Urinary bladder (tissue), 4 donors: Measurements from ENCODE around the gene FAM193A. TPM values are rescaled to one million over a fixed set of nuclear protein-coding genes. Genes with fewer than 3 reads are reported as not detected.
"Not testable (repeated sequence)": the region's sequence is repeated elsewhere in the genome, so short reads cannot be mapped to it uniquely, and the experiment has no call there.

Experiments
- DNase-seq: peaks from one replicate; pipeline ENCODE4 v3.0.0-alpha.2; 2015; ENCODE audit errors: extremely low spot score
- H3K27ac ChIP-seq: one replicate; pipeline ENCODE4 v1.5.1; 2013; ENCODE audit warnings: low read depth, mild to moderate bottlenecking, moderate library complexity
- H3K36me3 ChIP-seq: one replicate; pipeline ENCODE4 v1.6.1; 2013; ENCODE audit warnings: mild to moderate bottlenecking, moderate library complexity; ENCODE audit not compliant: insufficient read depth
- H3K4me1 ChIP-seq: one replicate; pipeline ENCODE4 v1.6.1; 2013; ENCODE audit warnings: mild to moderate bottlenecking, moderate library complexity; ENCODE audit not compliant: insufficient read depth
- H3K4me3 ChIP-seq: one replicate; pipeline ENCODE4 v1.5.1; 2013; ENCODE audit warnings: low read depth, low read length
- WGBS: extraction: QIAGEN DNeasy Blood & Tissue Kit; methylation state at CpG from one replicate; pipeline ENCODE4 v1.1.7; 2013; 5-methylcytosine and 5-hydroxymethylcytosine counted together
- polyA plus RNA-seq: library from polyadenylated mRNA; stranded (reverse); fragments of 200-250 nt; gene quantifications from one replicate; pipeline ENCODE4 v1.2.3, GENCODE V29; 2013
- total RNA-seq: library from RNA; depleted of rRNA; stranded (reverse); fragments of >200 nt; gene quantifications from one replicate; pipeline ENCODE4 v1.2.3, GENCODE V29; 2014
- donor health status: healthy with polysubstance abuse.
- donor health status: healthy.

FAM193A gene
- total and polyA plus RNA-seq, 2 donors = 16.2 to 18.7 TPM

GRCh38 chr4:2621419-2621818 is 85.0 kb downstream of the FAM193A start:
- Histone ChIP-seq H3K36me3 (no peaks in the 10 kb centered on the region), H3K4me3 (no peak overlapping the region), H3K4me1 (no peaks in the 10 kb centered on the region), H3K27ac (no peak overlapping the region)
- DNase-seq = no peak
- WGBS = 93% methylated on average over 7 of the region's 7 CpGs

GRCh38 chr4:2623442-2623841 is 87.0 kb downstream of the FAM193A start:
- H3K4me3 ChIP-seq = no peak overlapping the region
- H3K27ac ChIP-seq = no peak overlapping the region
- no peaks in the 10 kb centered on the region for H3K4me1 ChIP-seq
- H3K36me3 ChIP-seq = no peaks in the 10 kb centered on the region
- DNase-seq = no peak
- 88% methylated on average over 6 of the region's 6 CpGs for WGBS

GRCh38 chr4:2624782-2625530 is 88.5 kb downstream of the FAM193A start:
- WGBS = 54% methylated on average over 22 of the region's 22 CpGs
- Histone ChIP-seq H3K4me3 (no peak overlapping the region), H3K4me1 (no peaks in the 10 kb centered on the region), H3K27ac (no peak overlapping the region), H3K36me3 (no peaks in the 10 kb centered on the region)
- DNase-seq = peak; percentile 10

GRCh38 chr4:2626231-2626630 is 89.8 kb downstream of the FAM193A start:
- no peaks in the 10 kb centered on the region for H3K4me1 ChIP-seq

GRCh38 chr4:2630556-2631273 is 94.3 kb downstream of the FAM193A start:
- no peaks in the 10 kb centered on the region for H3K4me1 ChIP-seq
- no peak overlapping the region for H3K27ac ChIP-seq
- peak; percentile 29 for DNase-seq
- H3K36me3 ChIP-seq = peaks cover 7% of the 10 kb centered on the region
- 91% methylated on average over 24 of the region's 24 CpGs for WGBS
- no peak overlapping the region for H3K4me3 ChIP-seq

More at GRCh38 chr4:2626231-2626630, 89.8 kb downstream of the FAM193A start:
- H3K27ac ChIP-seq = no peak overlapping the region
- peaks cover 3% of the 10 kb centered on the region for H3K36me3 ChIP-seq
- DNase-seq = no peak
- H3K4me3 ChIP-seq = no peak overlapping the region
- WGBS = 92% methylated on average over 10 of the region's 10 CpGs

GRCh38 chr4:2634014-2634413 is 97.6 kb downstream of the FAM193A start:
- no peak for DNase-seq
- H3K36me3 ChIP-seq = peaks cover 7% of the 10 kb centered on the region

GRCh38 chr4:2636331-2636730 is 99.9 kb downstream of the FAM193A start:
- Histone ChIP-seq H3K36me3 (peaks cover 6% of the 10 kb centered on the region), H3K27ac (no peak overlapping the region), H3K4me3 (no peak overlapping the region), H3K4me1 (no peaks in the 10 kb centered on the region)
- 90% methylated on average over 6 of the region's 6 CpGs for WGBS
- no peak for DNase-seq

More at GRCh38 chr4:2634014-2634413, 97.6 kb downstream of the FAM193A start:
- Histone ChIP-seq H3K4me3 (no peak overlapping the region), H3K4me1 (no peaks in the 10 kb centered on the region), H3K27ac (no peak overlapping the region)
- WGBS = 71% methylated on average over 5 of the region's 5 CpGs

- H3K27ac ChIP-seq, H3K4me3 ChIP-seq, DNase-seq, H3K4me1 ChIP-seq, H3K36me3 ChIP-seq: not testable (repeated sequence)
- 95% methylated on average over 5 of the region's 5 CpGs for WGBS
Measured at GRCh38 chr4:2636994-2637393, 100.5 kb downstream of the FAM193A start.

GRCh38 chr4:2637956-2638552 is 101.6 kb downstream of the FAM193A start:
- no peak overlapping the region for H3K4me3 ChIP-seq
- H3K36me3 ChIP-seq = peaks cover 2% of the 10 kb centered on the region
- DNase-seq = no peak
- H3K27ac ChIP-seq = no peak overlapping the region
- whole genome bisulfite sequencing = 94% methylated on average over 9 of the region's 9 CpGs
- no peaks in the 10 kb centered on the region for H3K4me1 ChIP-seq

- Histone ChIP-seq H3K4me1 (no peaks in the 10 kb centered on the region), H3K4me3 (no peak overlapping the region), H3K27ac (no peak overlapping the region), H3K36me3 (peaks cover 2% of the 10 kb centered on the region)
- no peak for DNase-seq
- 87% methylated on average over 7 of the region's 7 CpGs for WGBS
Measured at GRCh38 chr4:2638730-2639129, 102.3 kb downstream of the FAM193A start.

- Histone ChIP-seq H3K27ac (no peak overlapping the region), H3K36me3 (peaks cover 4% of the 10 kb centered on the region), H3K4me3 (no peak overlapping the region), H3K4me1 (no peaks in the 10 kb centered on the region)
- no peak for DNase-seq
- 91% methylated on average over 7 of the region's 7 CpGs for WGBS
Measured at GRCh38 chr4:2642968-2643367, 106.5 kb downstream of the FAM193A start.

- H3K27ac ChIP-seq = no peak overlapping the region
- no peaks in the 10 kb centered on the region for H3K4me1 ChIP-seq
- DNase-seq = no peak
- peaks cover 4% of the 10 kb centered on the region for H3K36me3 ChIP-seq
- WGBS = 94% methylated on average over 5 of the region's 5 CpGs
- no peak overlapping the region for H3K4me3 ChIP-seq
Measured at GRCh38 chr4:2643555-2643954, 107.1 kb downstream of the FAM193A start.

GRCh38 chr4:2646396-2647149 is 110.1 kb downstream of the FAM193A start:
- Histone ChIP-seq H3K4me1 (no peaks in the 10 kb centered on the region), H3K4me3 (no peak overlapping the region), H3K36me3 (peaks cover 2% of the 10 kb centered on the region), H3K27ac (no peak overlapping the region)
- DNase-seq = no peak
- WGBS = 94% methylated on average over 22 of the region's 22 CpGs
